Stimulated activated CD8-positive, alpha-beta memory T cell treated with anti-CD3 and anti-CD28 coated beads, Interleukin-12 subunit alpha, Interleukin-12 subunit beta, amount 100 ng/mL, for 24 hours (primary cell): Measurements from ENCODE around the gene PSD4.

Experiments
- DNase-seq: peaks from one replicate; pipeline ENCODE4 v3.0.0-alpha.2; 2020; ENCODE audit errors: extremely low read depth

Gene PSD4

DNA sequence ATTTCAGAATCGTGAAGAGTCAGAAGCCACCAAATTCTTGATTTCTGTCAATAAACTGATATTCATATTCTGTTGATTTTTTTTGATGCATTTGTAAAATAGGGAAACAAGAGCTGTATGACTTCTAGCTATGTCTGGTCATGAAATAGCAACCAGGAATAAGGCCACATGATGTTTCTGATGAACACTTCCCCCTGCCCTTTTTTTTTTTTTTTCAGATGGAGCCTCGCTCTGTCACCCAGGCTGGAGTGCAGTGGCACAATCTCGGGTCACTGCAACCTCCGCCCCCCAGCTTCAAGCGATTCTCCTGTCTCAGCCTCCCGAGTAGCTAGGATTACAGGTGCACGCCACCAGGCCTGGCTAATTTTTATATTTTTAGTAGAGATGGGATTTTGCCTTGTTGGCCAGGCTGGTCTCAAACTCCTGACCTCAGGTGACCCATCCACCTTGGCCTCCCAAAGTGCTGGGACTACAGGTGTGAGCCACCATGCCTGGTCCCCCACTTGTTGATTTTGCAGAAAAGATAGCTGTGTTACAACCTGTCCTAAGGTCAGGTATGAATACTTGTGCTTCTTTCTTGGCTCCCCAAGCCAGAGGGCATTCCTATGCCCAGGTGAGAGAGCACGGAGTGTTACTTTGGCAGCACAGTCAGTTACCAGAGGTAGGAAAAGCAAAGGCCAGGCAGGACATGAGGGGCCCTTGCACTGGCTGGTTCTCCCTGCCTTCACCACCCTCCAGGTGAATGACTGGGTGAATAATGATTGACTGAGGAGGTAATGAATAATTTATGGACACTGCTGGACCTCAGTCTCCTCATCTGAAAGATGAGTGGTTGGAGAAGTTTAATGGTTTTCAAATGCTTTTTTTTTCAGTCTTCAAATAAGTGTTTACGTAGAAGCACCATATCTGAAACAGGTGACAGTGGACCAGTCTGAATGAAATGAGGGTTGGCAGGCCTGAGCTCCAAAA, 65.4 kb downstream of the PSD4 start:
- no peak for DNase-seq

DNA sequence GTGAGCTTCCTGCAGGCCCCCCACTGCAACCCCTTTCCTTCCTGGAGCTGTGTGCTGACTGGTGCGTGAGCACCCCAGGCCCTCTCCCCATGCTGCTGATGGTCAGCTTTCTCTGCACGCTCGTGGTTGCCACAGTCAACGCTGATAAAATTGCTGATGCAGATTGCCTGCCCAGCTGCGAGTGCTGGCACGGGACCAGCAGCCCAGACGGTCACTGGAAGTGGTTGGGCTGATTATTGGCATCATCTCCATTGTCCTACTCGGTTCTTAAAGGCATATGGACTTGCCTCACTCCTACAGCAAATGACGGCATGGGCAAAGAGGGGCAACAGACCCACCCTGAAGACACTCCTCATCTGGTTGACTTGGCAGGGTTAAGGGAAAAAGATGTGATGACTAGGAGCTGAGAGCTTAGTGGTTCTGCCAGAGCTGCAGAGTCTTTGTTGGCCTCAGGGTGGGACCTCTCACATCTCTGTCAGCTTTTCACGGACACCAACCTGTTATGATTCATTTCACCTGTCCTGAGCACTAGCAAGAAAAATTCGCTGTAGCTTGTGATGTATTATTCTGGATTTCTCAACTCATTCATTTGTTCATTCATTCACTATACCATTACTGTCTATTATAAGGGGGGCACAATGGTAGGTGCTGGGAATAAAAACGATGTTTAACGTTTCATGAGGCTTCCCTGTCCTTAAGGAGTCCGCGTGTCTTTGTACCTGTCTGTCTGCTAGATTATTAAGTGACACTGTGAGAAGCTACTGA, 66.6 kb downstream of the PSD4 start:
- DNase-seq = no peak

DNA sequence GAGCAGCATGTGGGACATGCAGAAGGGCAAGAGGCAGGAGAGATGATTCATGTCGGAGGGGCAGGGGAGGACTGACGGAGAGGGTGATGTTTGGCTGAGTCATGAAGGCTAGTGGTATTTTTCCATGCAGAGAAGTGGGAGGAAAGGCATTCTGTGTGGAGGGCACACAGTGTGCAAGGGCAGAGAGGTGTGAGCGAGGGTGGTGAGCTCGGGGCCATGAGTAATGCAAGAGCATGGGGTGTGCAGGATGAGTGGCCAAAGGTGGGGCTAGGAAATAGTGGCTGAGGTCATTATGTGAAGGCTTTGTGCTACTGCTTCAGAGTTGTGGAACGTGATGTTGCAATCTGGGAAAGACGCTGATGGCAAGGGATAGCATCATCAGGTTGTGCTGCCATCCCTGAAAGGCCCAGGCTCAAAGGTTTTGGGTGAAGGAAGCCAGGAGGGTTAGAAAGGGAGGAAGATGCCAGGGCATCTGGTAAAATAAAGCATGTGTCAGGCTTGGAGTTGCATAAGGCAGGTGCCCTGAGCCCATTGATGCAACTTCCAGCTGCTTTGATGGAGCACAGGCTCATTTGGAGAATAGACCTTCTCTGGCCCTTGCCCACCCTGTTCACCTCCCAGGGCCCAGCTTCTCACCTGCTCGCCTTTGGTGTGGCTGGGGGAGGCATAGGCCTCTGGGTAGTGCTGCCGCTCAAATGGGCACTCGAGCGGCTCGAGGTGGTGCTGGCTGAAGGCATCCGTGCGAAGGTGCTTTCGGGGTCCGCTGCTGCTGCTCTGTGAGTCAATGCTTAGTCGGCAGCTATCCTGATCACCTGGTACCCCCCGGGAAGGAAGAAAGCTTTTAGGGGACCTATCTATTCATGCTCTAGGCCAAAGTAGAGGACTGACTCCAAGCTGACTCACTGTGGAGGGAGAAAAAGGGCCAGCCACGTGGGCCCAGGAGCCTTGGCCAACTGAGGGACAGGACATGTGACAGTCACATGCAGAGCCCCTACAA, 67.4 kb downstream of the PSD4 start:
- peak; percentile 37 for DNase-seq

DNA sequence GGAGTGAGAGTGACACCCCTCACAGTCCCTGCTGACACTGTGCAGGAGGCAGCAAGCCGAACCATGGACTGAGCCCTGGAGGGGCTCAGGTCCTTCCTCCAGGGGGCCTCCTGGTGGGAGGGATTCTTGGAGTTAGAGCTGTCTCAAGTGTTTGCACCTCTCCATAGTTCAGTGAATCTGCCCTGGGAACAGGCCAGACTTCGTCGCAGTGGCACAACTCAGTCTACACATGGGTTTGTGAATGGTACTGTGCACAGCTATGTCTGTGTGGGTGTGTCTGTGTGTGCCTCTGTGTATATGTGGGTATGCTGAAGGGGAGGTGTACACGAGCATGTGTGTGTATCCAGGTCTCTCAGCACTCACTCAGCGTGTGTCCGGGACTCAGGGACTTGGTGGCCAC, 68.6 kb downstream of the PSD4 start:
- no peak for DNase-seq

DNA sequence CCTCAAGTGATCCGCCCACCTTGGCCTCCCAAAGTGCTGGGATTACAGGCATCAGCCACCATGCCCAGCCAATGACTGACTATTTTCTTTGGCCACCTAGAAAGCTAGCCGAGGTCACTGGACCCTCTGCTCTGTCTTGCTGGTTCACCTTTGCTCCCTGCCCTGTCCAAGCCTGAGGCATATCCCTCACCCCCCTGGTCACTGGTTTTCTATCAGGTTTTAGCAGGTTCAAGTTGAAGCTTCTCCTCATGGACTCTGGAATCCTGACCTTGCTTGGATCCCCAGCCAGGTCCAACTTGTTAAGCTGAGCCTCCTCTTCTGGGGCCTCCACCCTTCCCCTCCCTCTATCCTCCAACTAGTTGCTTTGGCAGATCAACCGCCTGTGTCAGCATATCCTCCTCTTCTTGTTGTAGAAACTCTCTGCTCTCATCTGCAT, 71.5 kb downstream of the PSD4 start:
- DNase-seq = no peak

DNA sequence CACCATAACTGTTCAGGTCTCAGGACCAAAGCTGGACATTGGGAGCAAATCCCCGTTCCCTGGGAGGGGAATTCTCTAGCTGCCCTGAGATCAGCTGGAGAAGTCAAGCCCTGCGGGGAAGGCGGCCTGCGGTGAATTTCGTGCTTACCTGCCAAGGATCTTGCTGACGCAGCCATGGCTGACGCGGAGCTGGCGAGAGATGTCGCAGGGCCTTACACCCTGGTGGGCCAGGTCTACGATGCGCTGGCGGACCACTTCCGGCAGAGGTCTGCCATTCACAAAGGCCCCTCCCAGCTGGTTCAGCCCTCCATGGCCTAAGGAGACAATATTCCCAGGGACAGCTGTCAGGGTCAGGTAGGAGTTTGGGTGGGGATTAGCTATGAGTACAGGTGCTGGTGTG, 72.8 kb downstream of the PSD4 start:
- no peak for DNase-seq

DNA sequence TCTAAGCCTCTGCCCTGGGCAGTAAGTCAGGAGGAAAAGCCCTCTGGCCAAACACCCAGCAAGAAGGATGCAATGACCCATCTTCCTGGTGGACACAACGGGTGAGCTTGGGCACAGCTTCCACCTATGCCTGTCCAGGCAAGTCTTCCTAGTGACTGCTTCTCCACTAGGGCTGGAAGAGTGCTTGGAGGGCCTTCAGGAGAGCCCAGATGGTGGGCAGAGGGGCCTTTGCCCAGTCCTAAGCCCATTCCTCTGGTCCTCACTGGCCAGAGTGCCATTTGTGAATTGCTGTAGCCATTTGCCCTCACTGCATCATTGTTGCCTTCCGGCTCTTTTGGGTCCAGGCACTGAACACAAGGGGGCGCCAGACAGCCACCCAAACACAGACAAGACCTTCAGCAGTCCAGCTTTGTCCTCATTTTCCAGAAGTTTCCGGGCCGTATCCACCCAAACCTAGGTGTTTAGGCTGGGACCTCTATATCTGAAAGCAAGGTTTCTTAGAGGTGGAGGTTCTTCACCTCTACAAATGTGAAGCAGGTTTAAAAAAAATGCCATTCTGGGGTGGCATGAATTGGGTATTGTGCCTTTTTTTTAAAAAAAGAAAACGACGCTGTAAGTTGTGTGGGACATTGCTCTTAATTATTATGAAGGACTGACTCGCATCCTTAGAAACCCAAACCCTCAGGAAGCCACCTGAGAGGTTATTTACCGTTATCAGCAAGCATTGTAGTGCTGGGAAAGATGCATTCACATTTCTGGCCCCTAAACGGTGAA, 75.4 kb downstream of the PSD4 start:
- DNase-seq = peak; percentile 40

DNA sequence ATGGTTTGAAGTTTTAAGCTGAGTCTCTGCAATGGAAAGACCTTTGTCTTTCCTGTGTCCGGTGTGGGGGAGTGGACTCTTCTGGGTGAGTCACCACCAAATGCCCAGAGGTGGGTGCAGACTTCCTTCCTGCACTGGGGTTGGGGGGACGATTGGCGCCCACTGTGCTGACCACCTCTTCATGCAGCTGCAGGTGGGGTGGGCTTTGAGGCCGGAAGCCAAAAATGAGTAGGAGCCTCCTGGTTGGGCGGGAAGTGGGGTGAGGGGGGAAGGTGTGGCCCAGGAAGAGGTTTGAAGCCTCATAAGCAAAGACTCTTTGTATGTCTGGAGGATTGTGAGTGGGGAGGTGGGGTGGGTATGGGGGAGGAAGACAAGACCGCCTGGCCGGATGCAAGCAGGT, 77.3 kb downstream of the PSD4 start:
- DNase-seq = no peak

DNA sequence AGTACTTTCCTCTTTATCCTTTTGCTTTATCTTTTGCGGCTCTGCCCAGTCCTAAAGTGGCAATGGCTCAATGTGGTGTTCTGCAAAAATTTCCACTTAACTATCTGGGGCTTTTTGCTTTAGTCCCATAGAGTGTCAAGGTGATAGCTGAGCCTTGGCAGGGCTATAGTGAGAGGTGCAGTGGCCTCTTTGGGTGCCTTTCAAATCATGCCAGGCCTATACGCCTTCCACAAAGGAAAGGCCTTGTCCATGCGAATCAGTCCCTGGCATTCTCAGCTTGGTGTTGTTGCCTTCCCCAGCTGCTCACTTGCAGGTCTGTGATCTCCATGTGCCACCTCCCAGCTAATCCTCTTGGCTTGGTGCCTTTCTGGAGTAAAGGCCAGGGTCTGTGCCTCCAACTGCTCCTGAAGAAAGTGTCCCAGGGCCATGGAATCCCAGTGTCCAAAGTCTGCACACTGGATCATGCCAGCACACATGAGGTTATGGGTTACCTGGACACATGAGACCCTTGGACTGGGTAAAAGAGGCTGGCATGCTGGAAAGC, 78.3 kb downstream of the PSD4 start:
- DNase-seq = no peak

DNA sequence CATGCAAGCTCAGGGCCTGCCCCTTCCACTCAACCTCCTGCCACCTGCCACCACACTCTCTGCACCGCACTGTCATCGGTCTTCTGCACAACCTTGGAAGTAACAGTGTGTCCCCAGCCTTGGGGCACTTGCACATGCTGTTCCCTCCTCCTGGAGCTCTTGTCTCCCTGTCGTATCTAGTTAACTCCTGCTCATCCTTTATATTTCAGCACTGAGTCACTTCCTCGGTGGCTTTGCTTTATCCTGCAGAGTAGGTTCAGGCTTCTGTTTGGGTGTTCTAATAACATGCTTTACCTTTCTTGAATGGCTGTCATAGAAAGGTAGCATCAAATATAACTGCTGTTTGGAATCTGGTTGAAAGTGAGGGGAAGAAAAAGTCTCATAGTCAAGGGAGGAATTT, 79.7 kb downstream of the PSD4 start:
- no peak for DNase-seq

DNA sequence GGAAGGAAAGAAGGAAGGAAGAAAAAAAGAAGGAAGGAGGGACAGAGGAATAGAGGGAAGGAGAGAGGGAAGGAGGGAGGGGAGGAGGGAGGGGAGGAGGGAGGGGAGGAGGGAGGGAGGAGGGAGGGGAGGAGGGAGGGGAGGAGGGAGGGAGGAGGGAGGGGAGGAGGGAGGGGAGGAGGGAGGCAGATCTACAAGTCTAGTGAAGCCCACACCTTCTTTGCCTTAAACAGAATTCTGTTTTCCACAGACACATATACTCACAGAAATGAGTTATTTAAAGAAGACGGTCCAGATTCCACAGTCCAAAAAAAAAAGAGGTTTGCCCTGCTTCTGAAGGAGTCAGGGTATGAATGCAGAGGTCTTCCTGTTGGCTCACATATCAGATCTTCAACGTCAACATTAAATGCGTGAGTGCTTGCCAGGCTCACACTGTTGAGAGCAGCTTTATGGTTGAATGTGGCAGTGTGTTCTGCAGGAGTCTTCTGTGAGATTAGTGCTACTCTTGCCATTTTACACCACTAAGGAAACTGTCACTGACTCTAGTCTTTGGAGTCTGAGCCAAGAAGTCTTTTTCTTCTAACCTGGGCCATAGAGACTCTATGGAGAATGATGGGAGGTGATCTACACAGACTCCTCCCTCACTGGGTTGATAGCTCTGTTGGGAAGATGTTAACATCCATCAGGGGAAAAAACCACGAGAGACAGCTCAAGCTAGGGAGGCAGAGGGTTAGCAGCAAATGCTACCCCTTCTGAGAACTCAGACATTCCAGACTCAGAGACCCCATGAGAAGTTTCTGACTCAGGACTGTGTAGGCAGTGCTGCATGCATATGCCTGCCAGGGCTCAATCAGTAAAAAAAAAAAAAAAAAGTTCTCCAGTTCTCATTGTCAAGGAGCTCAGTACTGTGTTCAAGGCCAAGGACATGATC, 81.6 kb downstream of the PSD4 start:
- DNase-seq = no peak

DNA sequence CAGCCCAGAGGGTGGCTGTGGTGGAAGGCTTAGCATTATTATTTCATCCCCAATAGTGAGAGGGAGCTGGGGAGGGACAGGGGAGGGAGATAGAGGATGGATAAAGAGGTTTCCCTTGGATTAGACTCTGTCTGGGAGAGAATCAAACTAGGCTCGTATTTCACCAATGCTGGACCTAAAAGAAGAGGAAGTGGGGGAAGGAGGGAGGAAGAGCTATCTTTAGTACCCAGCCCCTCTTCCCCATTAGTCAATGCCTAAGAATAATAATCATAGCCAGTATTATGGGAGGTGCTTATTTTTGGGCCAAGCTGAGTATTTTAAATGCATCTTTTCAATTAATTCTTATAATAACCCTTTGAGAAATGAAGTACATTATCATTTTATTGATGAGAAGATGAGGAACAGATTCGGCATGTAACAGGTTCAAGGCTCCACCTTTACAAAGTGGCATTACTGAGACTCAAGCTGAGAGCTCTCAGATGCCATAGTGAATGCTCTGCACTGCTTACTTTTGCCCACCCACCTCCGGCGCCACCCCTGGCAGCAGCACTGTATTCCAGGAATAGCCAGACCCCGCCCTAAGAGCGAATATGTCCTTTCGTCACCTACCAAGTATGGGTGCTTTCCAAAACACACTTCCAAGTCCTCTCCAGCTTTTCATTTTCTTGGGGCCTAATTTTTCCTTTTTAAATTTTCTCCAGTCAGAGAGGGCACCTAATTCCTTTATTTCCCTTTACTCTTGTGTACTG, 83.9 kb downstream of the PSD4 start:
- DNase-seq = no peak

DNA sequence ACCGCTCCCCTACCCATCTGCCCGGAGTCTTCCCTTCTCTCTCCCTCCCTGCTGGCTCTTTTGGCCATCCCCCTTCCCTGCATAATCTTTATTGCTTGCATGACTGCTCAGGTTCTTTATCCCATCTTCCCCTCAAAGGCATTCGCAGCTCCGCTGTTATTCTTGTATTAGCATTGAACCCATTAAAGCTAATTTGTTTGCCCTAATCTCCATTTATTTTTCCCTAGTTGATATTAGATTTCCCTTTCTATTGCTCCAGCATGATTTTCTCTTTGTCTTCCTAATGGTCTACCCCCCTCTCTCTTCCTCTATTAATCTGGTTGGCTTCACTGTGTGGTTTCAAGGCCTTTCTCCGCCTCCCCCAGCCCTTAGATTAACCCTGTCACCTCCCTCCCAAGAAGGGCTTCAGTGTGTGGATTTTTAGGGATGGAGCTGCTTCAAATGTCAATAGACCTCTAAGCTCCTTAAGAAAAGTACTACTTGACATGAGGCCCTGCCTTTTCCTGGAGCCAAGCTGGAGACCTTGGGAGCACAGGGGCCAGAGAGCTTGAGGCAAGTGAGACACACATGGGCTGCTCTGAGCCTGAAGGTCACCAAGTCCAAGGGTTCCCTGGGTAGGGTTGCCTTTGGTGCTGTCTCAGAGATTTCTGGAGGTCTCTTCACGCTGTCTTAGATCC, 84.8 kb downstream of the PSD4 start:
- DNase-seq = no peak
